Astrocyte of the cerebellum (primary cell): ENCODE measurements around the gene PKDREJ.

Experiments
- DNase-seq: peaks from one replicate; pipeline ENCODE4 v3.0.0-alpha.2; 2011; ENCODE audit warnings: low read depth
- H3K4me3 ChIP-seq: 2 replicates; pipeline ENCODE4 v1.5.1; 2011; ENCODE audit warnings: mild to moderate bottlenecking, low read depth, low read length, moderate library complexity
- CTCF ChIP-seq: IDR thresholded peaks from 2 replicates; pipeline ENCODE4 v1.5.1; 2012; ENCODE audit warnings: low read length, low read depth, moderate library complexity, mild to moderate bottlenecking; ENCODE audit errors: missing control alignments
- in situ Hi-C: cut with HindIII; loops from 2 replicates; pipeline ENCODE4 v1.10.0; 2017; ENCODE audit warnings: low sequenced_read_pairs

The PKDREJ gene

GRCh38 chr22:46225631-46226030 is 37.5 kb downstream of the PKDREJ start:
- TF ChIP-seq CTCF, result no peak
- H3K4me3 ChIP-seq, result no peak overlapping the region
- no peak for DNase-seq
- in situ Hi-C loops, result no loop called here

GRCh38 chr22:46224898-46225290 is 38.2 kb downstream of the PKDREJ start:
- no peak for DNase-seq
- H3K4me3 ChIP-seq, result no peak overlapping the region
- in situ Hi-C loops, result no loop called here
- TF ChIP-seq CTCF, result no peak

- DNase-seq, result no peak
- TF ChIP-seq CTCF, result no peak
- in situ Hi-C loops, result no loop called here
- H3K4me3 ChIP-seq, result no peak overlapping the region
These were observed 38.9 kb downstream of the PKDREJ start for GRCh38 chr22:46224044-46224897.

- no peak overlapping the region for H3K4me3 ChIP-seq
- in situ Hi-C loops, result no loop called here
- no peak for TF ChIP-seq CTCF
- no peak for DNase-seq
These were observed 42.2 kb downstream of the PKDREJ start for GRCh38 chr22:46220921-46221320.

GRCh38 chr22:46219636-46220035 is 43.5 kb downstream of the PKDREJ start:
- in situ Hi-C loops, result no loop called here
- DNase-seq, result no peak
- H3K4me3 ChIP-seq, result no peak overlapping the region
- TF ChIP-seq CTCF, result no peak

- in situ Hi-C loops, result no loop called here
- no peak for DNase-seq
- no peak for TF ChIP-seq CTCF
- no peak overlapping the region for H3K4me3 ChIP-seq
These were observed 48.5 kb downstream of the PKDREJ start for GRCh38 chr22:46214616-46215015.
